HG02943 (cell line): ENCODE results near the gene KRT86.
"Not testable (repeated sequence)": the region's sequence is repeated elsewhere in the genome, so short reads cannot be mapped to it uniquely, and the experiment has no call there.

ENCODE experiments used
- ATAC-seq: cut with Tn5 transposase; IDR thresholded peaks from one replicate; pipeline ENCODE4 v1.9.1; 2021; ENCODE audit warnings: mild to moderate bottlenecking, low read depth, moderate library complexity; ENCODE audit not compliant: unreplicated experiment

The KRT86 gene

DNA sequence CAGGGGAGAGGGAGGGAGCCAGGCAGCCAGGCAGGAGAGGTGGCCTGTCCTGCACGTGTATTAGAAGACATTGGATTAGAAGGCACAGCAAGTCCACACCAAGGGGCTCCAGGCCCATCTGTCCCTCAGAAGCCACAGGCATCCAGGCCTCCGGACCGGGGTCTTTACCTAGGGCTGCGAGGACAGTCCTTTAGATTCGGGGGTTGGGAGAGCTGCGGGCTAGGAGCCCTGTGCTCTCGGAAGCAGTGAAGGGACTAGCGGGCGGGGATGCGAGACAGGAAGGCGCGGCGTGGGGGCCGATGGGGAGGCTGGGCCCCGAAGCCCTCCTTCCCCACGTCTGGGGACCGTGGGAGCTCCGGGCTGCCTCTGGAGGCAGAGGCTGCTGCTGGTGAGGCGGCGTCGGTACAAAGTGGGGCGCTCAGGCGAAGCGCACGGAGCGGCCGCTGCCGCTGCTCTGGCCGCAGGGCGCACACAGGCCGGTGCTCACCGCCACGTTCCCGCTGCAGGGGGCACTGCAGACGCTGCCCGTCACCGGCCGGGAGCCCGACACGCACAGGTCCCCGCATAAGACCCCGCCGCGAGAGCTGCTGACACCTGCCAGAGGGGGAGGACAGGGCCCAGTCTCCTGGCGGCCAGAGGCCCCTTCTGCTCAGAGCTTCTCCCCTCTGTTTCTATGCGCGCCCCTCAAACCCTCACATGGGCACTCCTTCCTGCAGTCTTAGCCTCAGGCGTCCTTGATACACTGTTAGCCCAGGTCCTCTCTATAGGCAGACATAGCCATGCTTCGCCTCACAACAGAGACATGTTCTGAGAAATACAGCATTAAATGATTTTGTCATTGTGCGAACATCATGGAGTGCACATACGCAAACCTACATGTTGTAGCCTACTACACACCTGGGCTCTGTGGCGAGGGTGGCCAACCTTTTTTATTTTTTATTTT lies 24.1 kb upstream of the KRT86 start:
- ATAC-seq: no peak

DNA sequence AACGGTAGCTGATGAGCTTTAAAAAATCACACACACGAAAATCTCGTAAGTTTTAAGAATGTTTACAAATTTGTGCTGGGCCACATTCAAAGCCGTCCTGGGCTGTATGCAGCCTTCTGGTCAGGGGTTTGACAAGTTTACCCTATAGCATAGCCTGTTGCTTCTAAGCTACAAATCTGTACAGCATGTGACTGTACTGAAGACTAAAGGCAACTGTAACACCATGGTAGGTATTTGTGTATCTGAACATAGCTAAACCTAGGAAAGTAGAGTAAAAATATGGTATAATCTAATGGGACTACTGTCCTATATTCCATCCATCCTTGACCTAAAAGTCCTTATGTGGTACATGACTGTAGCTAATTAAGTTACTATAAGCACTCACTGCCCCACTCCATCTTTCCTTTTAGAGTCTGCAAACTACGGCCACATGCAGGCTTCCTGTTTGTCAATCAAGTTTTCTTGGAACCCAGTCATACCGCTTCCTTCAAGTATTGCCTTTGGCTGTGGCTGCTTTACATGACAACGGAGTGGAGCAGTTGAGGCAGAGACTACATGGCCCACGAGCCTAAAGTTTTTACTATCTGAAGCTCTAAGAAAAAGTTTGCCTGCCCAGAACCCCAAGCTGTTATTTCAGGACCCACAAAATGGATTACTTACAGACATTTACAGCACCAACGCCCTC lies 22.9 kb upstream of the KRT86 start:
- no peak for ATAC-seq

- ATAC-seq: not testable (repeated sequence)
Observed at GRCh38 chr12:52252175-52252615, 22.2 kb upstream of the KRT86 start.

DNA sequence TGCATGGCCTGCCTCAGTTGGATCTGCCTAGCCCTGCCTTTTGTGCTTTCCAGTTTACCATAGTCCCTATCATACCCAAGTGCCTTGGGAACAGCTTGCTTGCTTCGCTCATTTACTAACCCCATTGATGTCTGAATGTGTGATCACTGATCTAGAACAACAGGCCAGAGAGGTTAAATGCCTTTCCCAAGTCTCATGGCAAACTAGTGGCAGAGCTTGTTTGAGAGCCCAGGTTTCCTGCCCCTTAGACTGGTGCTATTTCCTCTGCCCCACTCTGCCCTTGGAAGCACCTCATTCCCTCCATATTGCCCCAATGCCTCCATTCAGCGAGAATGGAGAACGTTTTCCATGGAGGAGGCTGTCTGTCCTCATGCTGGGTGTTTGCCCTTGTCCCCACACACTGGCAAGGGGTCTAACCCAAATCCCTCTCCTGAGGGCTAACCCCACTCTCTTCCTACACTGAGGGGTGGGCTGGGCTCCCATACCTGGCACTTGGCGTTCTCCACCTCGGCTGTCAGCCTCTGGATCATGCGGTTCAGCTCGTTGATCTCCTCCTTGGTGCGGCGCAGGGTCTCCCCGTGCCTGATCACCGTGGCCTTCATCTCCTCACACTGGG lies 21.6 kb upstream of the KRT86 start:
- no peak for ATAC-seq

DNA sequence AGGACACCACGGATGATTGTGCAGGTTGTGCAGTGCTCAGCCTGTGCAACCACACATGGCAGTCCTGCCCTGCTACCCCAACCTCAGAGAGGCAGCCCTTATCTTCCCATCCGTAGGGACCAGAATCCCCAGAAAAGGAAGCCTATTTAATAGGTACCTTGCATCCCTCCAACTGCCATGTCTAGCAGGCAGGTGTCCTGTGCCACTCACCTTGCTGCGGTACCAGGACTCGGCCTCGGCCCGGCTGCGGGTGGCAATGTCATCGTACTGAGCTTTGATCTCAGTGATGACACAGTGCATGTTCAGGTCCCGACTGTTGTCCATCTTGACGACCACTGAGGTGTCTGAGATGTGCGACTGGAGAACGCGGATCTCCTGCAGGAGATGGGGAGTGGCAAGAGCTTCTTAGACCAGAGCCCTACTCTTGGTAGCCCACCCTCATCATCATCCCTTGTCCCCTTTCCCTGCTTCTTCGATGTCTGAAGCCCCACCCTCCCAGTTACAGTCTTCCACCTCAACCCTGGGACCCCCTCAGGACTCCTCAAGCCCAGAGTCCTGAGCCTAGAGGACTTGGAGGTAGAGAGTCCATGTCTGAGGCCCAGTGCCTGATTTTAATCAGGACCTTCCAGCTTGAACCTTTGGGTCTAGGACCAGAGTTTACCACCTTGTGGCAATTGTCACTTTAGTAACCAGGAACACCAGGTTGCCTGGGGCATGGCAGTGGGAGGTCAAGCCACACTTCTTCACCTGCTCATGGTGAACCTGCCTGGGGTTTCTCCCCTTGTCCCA lies 20.9 kb upstream of the KRT86 start:
- ATAC-seq: no peak

GRCh38 chr12:52254180-52254964 lies 20.1 kb upstream of the KRT86 start:
- ATAC-seq: no peak

- ATAC-seq: no peak
Observed at GRCh38 chr12:52254965-52255751, 19.3 kb upstream of the KRT86 start.

DNA sequence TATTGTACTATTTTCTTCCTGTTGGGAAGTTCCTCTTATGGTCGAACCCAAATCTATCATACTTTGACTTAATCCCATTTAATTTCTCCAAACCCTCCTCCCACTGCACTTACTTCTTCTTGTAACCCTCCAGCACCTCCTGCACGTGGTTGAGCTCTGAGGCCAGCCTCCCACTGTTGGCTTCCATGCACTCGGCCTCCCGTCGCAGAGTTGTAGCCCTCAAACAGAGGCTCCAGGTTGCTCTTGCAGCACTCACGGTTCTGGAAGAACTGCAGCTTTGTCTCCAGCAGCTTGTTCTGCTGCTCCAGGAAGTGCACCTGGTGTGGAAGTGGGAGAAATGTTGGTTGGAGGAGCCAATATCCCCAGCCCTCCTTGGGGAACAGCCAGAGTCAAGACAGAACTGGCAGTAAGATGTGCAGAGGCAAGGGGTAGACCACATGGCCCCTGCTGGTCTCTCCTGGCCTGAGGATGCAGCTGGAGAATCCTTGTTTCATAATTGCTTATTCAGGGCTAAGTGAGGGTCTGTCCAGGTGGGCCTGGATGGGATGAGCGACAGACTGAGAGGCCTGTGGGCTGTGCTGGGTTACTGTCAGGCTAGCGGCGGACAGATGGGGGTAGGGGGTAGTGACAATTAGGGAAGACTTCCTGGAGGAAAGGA lies 18.4 kb upstream of the KRT86 start:
- no peak for ATAC-seq

GRCh38 chr12:52256584-52256935 lies 17.9 kb upstream of the KRT86 start:
- no peak for ATAC-seq

DNA sequence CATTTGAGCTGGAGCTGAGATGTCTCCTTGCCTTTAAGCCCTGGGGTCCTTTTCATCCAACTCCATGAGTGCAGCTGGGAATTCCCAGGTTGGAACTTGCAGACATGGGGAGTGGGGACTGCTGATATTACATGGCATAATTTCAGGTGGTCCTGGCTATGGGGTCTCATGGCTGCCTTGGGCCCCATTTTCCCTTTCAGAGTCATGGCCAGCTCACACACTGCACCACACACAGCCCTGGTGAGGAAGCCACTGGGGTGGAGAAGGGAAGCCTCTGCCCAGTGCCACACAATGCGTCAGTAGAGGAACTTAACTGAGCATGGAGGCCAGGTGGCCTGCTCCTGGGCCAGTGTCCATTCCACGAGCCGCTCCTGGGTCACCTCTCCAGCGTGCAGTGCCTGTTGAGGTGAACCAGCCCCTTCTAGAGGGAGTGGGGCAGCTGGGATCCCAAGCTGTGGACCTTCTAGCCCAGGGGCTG lies 17.3 kb upstream of the KRT86 start:
- ATAC-seq: no peak

DNA sequence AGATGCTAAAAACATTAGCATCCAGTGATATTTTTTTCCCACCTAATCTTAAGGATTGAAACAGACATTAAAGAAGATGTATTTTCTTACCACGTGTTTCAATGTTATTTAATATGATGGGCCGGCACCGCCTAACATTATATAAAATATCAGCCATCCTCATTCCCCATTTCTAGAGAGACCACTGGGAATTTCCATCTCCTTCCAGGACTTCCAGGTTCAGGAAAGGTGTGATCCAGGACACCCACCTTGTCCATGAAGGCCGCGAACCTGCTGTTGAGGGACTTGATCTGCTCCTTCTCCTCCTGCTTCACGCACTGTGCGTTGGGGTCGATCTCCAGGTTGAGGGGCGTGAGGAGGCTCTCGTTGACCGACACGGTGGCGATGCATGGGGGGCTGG lies 16.5 kb upstream of the KRT86 start:
- ATAC-seq: not testable (repeated sequence)

- no peak for ATAC-seq
Observed at GRCh38 chr12:52258335-52258901, 16.0 kb upstream of the KRT86 start.

GRCh38 chr12:52259657-52260243 lies 14.7 kb upstream of the KRT86 start:
- ATAC-seq: no peak

DNA sequence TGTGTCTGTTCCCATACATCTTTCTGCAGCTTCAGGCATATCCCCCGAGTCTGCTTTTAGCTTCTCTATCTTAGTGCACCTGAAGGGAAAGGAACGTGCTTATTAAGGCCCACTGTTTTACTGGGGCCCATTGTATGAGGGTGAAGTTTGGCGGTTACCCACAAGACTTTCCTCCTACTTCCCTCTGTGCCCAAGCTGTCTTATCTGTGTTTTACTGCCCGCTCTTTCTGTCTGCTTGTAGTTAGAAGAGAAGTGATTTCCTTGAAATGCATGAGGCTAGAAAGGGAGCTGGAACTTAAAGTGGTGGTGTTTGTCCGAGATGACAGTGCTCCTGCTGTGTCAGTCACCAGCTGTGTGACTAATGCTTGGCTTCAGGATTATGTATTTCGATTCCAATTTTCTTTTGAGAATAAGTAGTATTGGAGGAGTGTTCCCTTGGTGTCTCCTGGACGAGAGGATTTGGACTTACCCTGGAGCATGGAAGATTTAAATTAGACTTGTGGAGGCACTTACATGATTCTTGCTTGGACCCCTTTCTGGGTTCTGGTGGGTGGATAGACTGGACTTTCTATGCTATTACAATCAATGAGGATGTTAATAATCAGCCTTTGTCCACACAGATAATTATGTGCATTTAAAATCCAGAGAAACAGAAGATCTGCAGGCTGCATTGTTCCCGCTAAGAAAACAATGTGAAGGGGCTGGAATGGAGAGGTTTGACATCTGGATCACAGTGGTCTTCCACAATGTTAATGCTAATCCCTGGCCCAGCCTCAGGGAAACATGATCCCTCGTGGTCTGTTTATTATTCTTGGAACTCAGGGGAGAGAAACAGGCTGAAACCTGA lies 13.9 kb upstream of the KRT86 start:
- ATAC-seq: no peak

DNA sequence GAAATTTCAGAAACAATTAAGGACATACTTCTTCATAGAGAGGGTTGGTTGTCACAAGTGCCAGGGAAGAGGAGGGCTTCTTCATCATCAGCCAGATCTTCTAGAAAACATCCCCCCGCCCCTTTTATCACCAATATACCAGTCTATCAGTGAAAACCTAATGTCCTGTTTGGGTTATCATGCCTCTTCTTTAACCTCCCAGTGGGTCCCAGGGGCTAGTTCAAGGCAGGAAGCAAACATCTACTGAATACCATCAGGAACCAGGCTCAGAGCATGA lies 13.3 kb upstream of the KRT86 start:
- no peak for ATAC-seq

DNA sequence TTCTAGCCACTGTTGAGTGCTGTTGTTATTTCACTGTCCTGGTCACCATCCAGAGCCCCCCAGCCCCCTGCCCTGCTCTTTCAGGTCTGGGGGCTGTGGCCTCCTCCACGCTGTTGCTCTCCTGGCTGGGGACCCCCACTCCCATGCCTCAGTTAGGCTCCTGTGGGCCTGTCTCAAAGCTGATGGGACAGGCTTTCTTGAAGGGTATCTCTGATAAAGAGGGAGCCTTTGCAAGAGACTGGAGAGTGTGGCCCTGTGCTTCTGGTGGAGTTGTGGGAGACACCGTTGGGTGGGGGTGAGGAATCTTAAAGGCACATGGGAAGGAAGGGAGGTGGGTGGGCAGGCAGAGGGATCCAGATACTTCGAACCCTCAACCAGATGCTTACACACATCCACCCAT lies 12.2 kb upstream of the KRT86 start:
- ATAC-seq: no peak
